Mesodermal cell (in vitro differentiated cells): ENCODE results near the gene GVQW3. TPM values are rescaled to one million over a fixed set of nuclear protein-coding genes. Genes with fewer than 3 reads are reported as not detected.

ENCODE experiments used
- H3K27ac ChIP-seq: 2 replicates; pipeline ENCODE4 v1.7.0; 2013; ENCODE audit warnings: mild to moderate bottlenecking, low read depth, low read length, moderate library complexity; ENCODE audit not compliant: severe bottlenecking
- H3K36me3 ChIP-seq: 2 replicates; pipeline ENCODE4 v1.7.1; 2013; ENCODE audit warnings: mild to moderate bottlenecking, low read length, moderate library complexity; ENCODE audit not compliant: control insufficient read depth, insufficient read depth
- H3K4me1 ChIP-seq: one replicate; pipeline ENCODE4 v1.7.1; 2013; ENCODE audit warnings: mild to moderate bottlenecking, low read length; ENCODE audit not compliant: insufficient read depth, control insufficient read depth, poor library complexity, severe bottlenecking
- H3K4me3 ChIP-seq: 2 replicates; pipeline ENCODE4 v1.7.0; 2013; ENCODE audit warnings: low read length, control low read depth, mild to moderate bottlenecking; ENCODE audit not compliant: insufficient read depth, poor library complexity, severe bottlenecking; ENCODE audit errors: extremely low read depth
- H3K9me3 ChIP-seq: 2 replicates; pipeline ENCODE4 v1.7.1; 2013; ENCODE audit warnings: mild to moderate bottlenecking, low read length, moderate library complexity; ENCODE audit not compliant: control insufficient read depth
- WGBS, 2 experiments: methylation state at CpG; one replicate each; pipeline ENCODE4 v1.1.5; 2013; ENCODE audit warnings: missing lambda C conversion rate in 2 of 2; ENCODE audit not compliant: insufficient coverage in 2 of 2; 5-methylcytosine and 5-hydroxymethylcytosine counted together
- polyA plus RNA-seq, 2 experiments: library from polyadenylated mRNA; stranded (reverse); fragments of 50-300 nt; gene quantifications; one replicate each; pipeline ENCODE4 v1.2.3, GENCODE V29; 2013

Gene GVQW3
- 3.2 TPM for polyA plus RNA-seq (2013, experiment 1 of 2)
- 3.5 TPM for polyA plus RNA-seq (2013, experiment 2 of 2)

DNA sequence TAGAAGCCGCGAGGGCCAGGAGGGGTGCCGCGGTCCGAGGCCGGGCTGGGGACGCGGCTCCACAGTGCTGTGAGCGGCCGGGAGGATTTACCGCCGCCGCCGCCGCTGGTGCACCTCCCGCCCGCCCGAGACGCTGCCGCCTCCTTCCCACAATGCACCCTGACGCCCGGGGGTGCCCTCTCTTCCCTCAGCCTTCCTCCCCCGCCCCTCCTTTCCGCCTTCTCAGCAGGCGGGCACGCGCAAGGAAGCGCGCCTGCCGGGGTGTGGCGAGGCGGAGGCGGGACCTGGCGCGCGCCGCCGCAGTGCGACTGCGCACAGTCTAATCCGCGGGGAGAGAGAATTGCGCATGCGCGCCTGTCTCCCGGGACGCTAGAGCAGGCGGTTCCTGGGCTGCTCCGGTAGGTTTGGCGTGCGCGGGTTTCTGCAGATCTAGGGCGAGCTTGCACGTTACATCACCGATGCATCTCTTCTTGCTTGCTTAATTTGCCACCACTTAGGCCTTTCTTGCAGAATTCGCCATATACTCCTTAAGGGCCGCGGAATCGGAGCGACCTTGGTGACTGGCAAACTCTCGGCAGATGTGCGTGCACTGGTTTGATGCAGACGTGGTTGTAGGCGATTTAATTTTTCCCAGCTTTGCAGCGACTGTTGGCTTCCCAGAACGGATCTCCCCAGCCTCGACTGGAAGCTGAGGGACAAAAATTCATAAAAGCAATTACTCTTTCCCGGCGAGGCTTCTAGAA lies at the start of gene GVQW3, which contains the start of gene THAP12:
GVQW3 (plus strand) TSS at position 347 of the 743 bp plus-strand sequence. CDS start 506 bp downstream, outside the sequence.
THAP12 (minus strand) TSS at position 156 of the 743 bp plus-strand sequence. CDS start 296 bp downstream, outside the sequence.
- Histone ChIP-seq H3K9me3 (no peaks in the 10 kb centered on the region), H3K4me3 (peak within 1 kb of the TSS; percentile 83), H3K27ac (no peak within 1 kb of the TSS), H3K4me1 (peaks cover 12% of the 10 kb centered on the region), H3K36me3 (no peaks in the 10 kb centered on the region)
- 0% methylated on average over 60 of the region's 69 CpGs for WGBS, 2 experiments

DNA sequence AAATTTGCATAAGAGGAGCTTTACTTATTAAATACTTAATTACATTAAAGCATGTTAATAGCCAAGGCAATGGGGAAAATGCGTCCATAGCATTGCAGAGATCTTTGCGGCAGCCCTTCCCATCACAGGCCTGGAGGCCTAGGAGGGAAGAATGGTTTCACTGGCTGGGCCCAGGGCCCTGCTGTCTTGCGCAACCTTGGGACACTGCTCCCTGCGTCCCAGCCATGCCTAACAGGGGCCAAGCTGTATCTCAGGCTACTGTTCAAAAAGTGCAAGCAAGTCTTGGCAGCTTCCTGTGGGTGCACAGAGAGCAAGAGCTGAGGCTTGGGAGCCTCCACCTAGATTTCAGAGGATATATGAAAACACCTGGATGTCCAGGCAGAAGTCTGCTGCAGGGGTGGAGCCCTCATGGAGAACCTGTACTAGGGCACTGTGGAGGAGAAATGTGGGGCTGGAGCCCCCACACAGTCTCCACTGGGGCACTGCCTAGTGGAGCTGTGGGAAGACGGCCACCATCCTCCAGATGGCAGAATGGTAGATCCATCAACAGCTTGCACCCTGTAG lies 46.2 kb upstream of the GVQW3 start:
- Histone ChIP-seq H3K36me3 (no peaks in the 10 kb centered on the region), H3K9me3 (peaks cover 15% of the 10 kb centered on the region), H3K27ac (no peak overlapping the region), H3K4me3 (no peak overlapping the region), H3K4me1 (peaks cover 5% of the 10 kb centered on the region)
- 91 to 94% methylated on average over 2 to 5 of the region's 5 CpGs for WGBS, 2 experiments

- H3K27ac ChIP-seq = no peak overlapping the region
- no peaks in the 10 kb centered on the region for H3K4me1 ChIP-seq
- peaks cover 15% of the 10 kb centered on the region for H3K9me3 ChIP-seq
- no peak overlapping the region for H3K4me3 ChIP-seq
- no peaks in the 10 kb centered on the region for H3K36me3 ChIP-seq
These were observed 45.3 kb upstream of the GVQW3 start for GRCh38 chr11:76335842-76336241.

- Histone ChIP-seq H3K27ac (no peak overlapping the region), H3K4me1 (no peaks in the 10 kb centered on the region), H3K4me3 (no peak overlapping the region), H3K36me3 (no peaks in the 10 kb centered on the region), H3K9me3 (peaks cover 15% of the 10 kb centered on the region)
- 75 to 90% methylated on average over 2 of the region's 2 CpGs for WGBS, 2 experiments
These were observed 44.5 kb upstream of the GVQW3 start for GRCh38 chr11:76336597-76336996.

- no peak overlapping the region for H3K4me3 ChIP-seq
- H3K27ac ChIP-seq = no peak overlapping the region
- H3K9me3 ChIP-seq = peaks cover 15% of the 10 kb centered on the region
- H3K36me3 ChIP-seq = no peaks in the 10 kb centered on the region
- 100% methylated on average over 1 of the region's 1 CpG for WGBS, 2 experiments
- H3K4me1 ChIP-seq = no peaks in the 10 kb centered on the region
These were observed 43.7 kb upstream of the GVQW3 start for GRCh38 chr11:76337469-76337868.

DNA sequence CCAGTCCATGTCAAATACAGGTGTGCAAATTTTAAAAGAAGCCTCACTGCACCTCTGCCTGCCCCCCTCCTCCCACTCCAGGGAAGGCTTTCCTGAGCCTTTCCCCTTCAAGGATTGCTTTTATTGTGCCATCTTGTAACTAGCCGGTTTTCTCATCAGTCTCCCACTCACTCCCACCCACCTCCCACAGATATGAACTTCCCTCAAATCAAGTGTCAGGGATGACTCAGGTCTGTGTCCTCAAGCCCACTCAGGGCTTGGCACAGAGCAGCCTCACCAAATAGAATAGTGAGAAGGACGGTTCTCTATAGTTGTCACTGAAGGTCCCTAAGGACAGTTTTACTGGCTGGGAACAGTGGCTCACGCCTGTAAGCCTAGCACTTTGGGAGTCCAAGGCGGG lies 43.2 kb upstream of the GVQW3 start:
- Histone ChIP-seq H3K4me3 (no peak overlapping the region), H3K36me3 (no peaks in the 10 kb centered on the region), H3K4me1 (no peaks in the 10 kb centered on the region), H3K27ac (no peak overlapping the region), H3K9me3 (peaks cover 15% of the 10 kb centered on the region)
- WGBS, 2 experiments = 90 to 92% methylated on average over 3 of the region's 4 CpGs

DNA sequence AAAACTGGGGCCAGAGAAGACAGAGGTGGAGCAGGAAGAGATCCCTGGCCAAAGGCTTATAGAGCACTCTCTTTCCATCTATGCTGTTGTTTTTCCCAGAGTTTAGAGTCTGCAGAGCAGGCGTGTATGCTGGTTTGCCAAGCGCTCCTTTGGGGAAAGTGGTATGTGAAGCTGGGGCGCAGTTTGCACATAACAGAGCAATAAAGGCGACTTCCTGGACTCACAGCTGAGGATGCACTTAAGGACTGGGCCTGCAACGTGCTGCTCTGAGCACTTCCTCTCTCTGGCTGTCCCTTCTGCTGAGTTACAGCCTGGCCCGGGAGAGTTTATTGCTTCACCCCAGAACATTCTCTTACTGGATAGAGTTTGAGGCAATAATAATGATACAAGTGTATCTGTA lies 41.9 kb upstream of the GVQW3 start:
- Histone ChIP-seq H3K4me1 (no peaks in the 10 kb centered on the region), H3K9me3 (peaks cover 13% of the 10 kb centered on the region), H3K27ac (no peak overlapping the region), H3K36me3 (no peaks in the 10 kb centered on the region), H3K4me3 (no peak overlapping the region)
- WGBS, 2 experiments = 86 to 87% methylated on average over 5 of the region's 6 CpGs

GRCh38 chr11:76347466-76347865 lies 33.7 kb upstream of the GVQW3 start:
- WGBS, 2 experiments = 100% methylated on average over 1 of the region's 2 CpGs; no CpG with 5 or more reads in 1 of the 2 experiments
- peaks cover 13% of the 10 kb centered on the region for H3K36me3 ChIP-seq
- H3K4me3 ChIP-seq = no peak overlapping the region
- H3K27ac ChIP-seq = no peak overlapping the region
- no peaks in the 10 kb centered on the region for H3K4me1 ChIP-seq
- no peaks in the 10 kb centered on the region for H3K9me3 ChIP-seq

- no peak overlapping the region for H3K27ac ChIP-seq
- WGBS, 2 experiments = 83% methylated on average over 1 of the region's 3 CpGs; no CpG with 5 or more reads in 1 of the 2 experiments
- no peak overlapping the region for H3K4me3 ChIP-seq
- H3K9me3 ChIP-seq = no peaks in the 10 kb centered on the region
- no peaks in the 10 kb centered on the region for H3K4me1 ChIP-seq
- H3K36me3 ChIP-seq = peaks cover 19% of the 10 kb centered on the region
These were observed 32.8 kb upstream of the GVQW3 start for GRCh38 chr11:76348348-76348747.

GRCh38 chr11:76355172-76355571 lies 26.0 kb upstream of the GVQW3 start:
- Histone ChIP-seq H3K9me3 (peaks cover 3% of the 10 kb centered on the region), H3K4me1 (no peaks in the 10 kb centered on the region), H3K27ac (no peak overlapping the region), H3K4me3 (no peak overlapping the region), H3K36me3 (peaks cover 47% of the 10 kb centered on the region)
- 100% methylated on average over 1 of the region's 1 CpG; no CpG with 5 or more reads in 1 of the 2 experiments for WGBS, 2 experiments

- no peak overlapping the region for H3K27ac ChIP-seq
- peaks cover 23% of the 10 kb centered on the region for H3K36me3 ChIP-seq
- no peaks in the 10 kb centered on the region for H3K9me3 ChIP-seq
- H3K4me3 ChIP-seq = no peak overlapping the region
- no peaks in the 10 kb centered on the region for H3K4me1 ChIP-seq
These were observed 19.7 kb upstream of the GVQW3 start for GRCh38 chr11:76361374-76361773.
